ENCODE results near the gene FHIP1A. TPM values are rescaled to one million over a fixed set of nuclear protein-coding genes. Genes with fewer than 3 reads are reported as not detected.
A peak's percentile ranks its signal among the peaks of the same experiment; 100 is the strongest.
"Not testable (repeated sequence)": the region's sequence is repeated elsewhere in the genome, so short reads cannot be mapped to it uniquely, and the experiment has no call there.

Gene FHIP1A
- 0.73 and 1.3 TPM in 2 replicates for total RNA-seq

GRCh38 chr4:151408630-151409469 lies at the start of gene FHIP1A:
TSS of gene FHIP1A (plus strand) at chr4:151409176. CDS start at chr4:151566260, 157,084 bp downstream.
- no peak for DNase-seq (ENCODE audit: extremely low read depth, low read depth, low spot score)

- DNase-seq (ENCODE audit: extremely low read depth, low read depth, low spot score), result no peak
Measured at GRCh38 chr4:151359576-151359975, 49.4 kb upstream of the FHIP1A start.

GRCh38 chr4:151361126-151361525 lies 47.9 kb upstream of the FHIP1A start:
- DNase-seq (ENCODE audit: extremely low read depth, low read depth, low spot score), result no peak

- no peak for DNase-seq (ENCODE audit: extremely low read depth, low read depth, low spot score)
Measured at GRCh38 chr4:151361966-151362365, 47.0 kb upstream of the FHIP1A start.

GRCh38 chr4:151362404-151363164 lies 46.4 kb upstream of the FHIP1A start:
- peak; percentile 70 for DNase-seq (ENCODE audit: extremely low read depth, low read depth, low spot score)

GRCh38 chr4:151376540-151376939 lies 32.4 kb upstream of the FHIP1A start:
- no peak for DNase-seq (ENCODE audit: extremely low read depth, low read depth, low spot score)

GRCh38 chr4:151389311-151389710 lies 19.7 kb upstream of the FHIP1A start:
- no peak for DNase-seq (ENCODE audit: extremely low read depth, low read depth, low spot score)

- not testable (repeated sequence) for DNase-seq (ENCODE audit: extremely low read depth, low read depth, low spot score)
Measured at GRCh38 chr4:151389799-151390198, 19.2 kb upstream of the FHIP1A start.

- no peak for DNase-seq (ENCODE audit: extremely low read depth, low read depth, low spot score)
Measured at GRCh38 chr4:151395873-151396272, 13.1 kb upstream of the FHIP1A start.

- no peak for DNase-seq (ENCODE audit: extremely low read depth, low read depth, low spot score)
Measured at GRCh38 chr4:151400343-151400742, 8.6 kb upstream of the FHIP1A start.

GRCh38 chr4:151401739-151402138 lies 7.2 kb upstream of the FHIP1A start:
- DNase-seq (ENCODE audit: extremely low read depth, low read depth, low spot score), result no peak

GRCh38 chr4:151402145-151402865 lies 6.7 kb upstream of the FHIP1A start:
- DNase-seq (ENCODE audit: extremely low read depth, low read depth, low spot score), result no peak

- no peak for DNase-seq (ENCODE audit: extremely low read depth, low read depth, low spot score)
Measured at GRCh38 chr4:151403656-151404055, 5.3 kb upstream of the FHIP1A start.

GRCh38 chr4:151404802-151405201 lies 4.2 kb upstream of the FHIP1A start:
- not testable (repeated sequence) for DNase-seq (ENCODE audit: extremely low read depth, low read depth, low spot score)

- no peak for DNase-seq (ENCODE audit: extremely low read depth, low read depth, low spot score)
Measured at GRCh38 chr4:151407018-151407417, 2.0 kb upstream of the FHIP1A start.

GRCh38 chr4:151407466-151408379 lies 1.3 kb upstream of the FHIP1A start:
- no peak for DNase-seq (ENCODE audit: extremely low read depth, low read depth, low spot score)

- DNase-seq (ENCODE audit: extremely low read depth, low read depth, low spot score), result no peak
Measured at GRCh38 chr4:151408380-151408629, 671 bp upstream of the FHIP1A start.

- no peak for DNase-seq (ENCODE audit: extremely low read depth, low read depth, low spot score)
Measured at GRCh38 chr4:151409470-151410313, 716 bp downstream of the FHIP1A start.

- DNase-seq (ENCODE audit: extremely low read depth, low read depth, low spot score), result no peak
Measured at GRCh38 chr4:151415978-151416377, 7.0 kb downstream of the FHIP1A start.

- no peak for DNase-seq (ENCODE audit: extremely low read depth, low read depth, low spot score)
Measured at GRCh38 chr4:151417164-151417571, 8.2 kb downstream of the FHIP1A start.
